GM12874 (cell line): ENCODE data around the gene RASGRP4.

Experiments used
- CTCF ChIP-seq: IDR thresholded peaks from 2 replicates; pipeline ENCODE4 v1.5.1; 2011; ENCODE audit warnings: low read depth, mild to moderate bottlenecking, control low read depth, low read length, moderate library complexity; ENCODE audit not compliant: insufficient read depth

Gene RASGRP4

GRCh38 chr19:38391911-38392464 lies 34.0 kb downstream of the RASGRP4 start:
- TF ChIP-seq CTCF, result no peak

GRCh38 chr19:38389957-38390924 lies 35.8 kb downstream of the RASGRP4 start:
- no peak for TF ChIP-seq CTCF

- no peak for TF ChIP-seq CTCF
Observed at GRCh38 chr19:38389101-38389925, 36.7 kb downstream of the RASGRP4 start.

- TF ChIP-seq CTCF, result no peak
Observed at GRCh38 chr19:38388349-38389100, 37.5 kb downstream of the RASGRP4 start, which contains the start of gene SPRED3. SPRED3 (plus strand) TSS chr19:38388697; CDS start chr19:38390303, 1,606 bp downstream.

- TF ChIP-seq CTCF, result no peak
Observed at GRCh38 chr19:38387550-38388348, 38.3 kb downstream of the RASGRP4 start, which contains the start of gene GGN. GGN (minus strand) TSS chr19:38388034; CDS start chr19:38387261, 773 bp downstream.

- TF ChIP-seq CTCF, result no peak
Observed at GRCh38 chr19:38386971-38387549, 39.0 kb downstream of the RASGRP4 start.
